ENCODE results near the gene RBBP8NL.
A peak's percentile ranks its signal among the peaks of the same experiment; 100 is the strongest.

- TF ChIP-seq CTCF (IDR thresholded peaks at IDR 0.05; ENCODE audit: control extremely low read depth in 1 of 3, insufficient read depth in 1 of 3, low read depth in 1 of 3, low read length in 3 of 3) = peak in 2 of 3 experiments; percentile 61 to 66; a peak in 3 of 4 replicates
- TF ChIP-seq, protein P1, sequence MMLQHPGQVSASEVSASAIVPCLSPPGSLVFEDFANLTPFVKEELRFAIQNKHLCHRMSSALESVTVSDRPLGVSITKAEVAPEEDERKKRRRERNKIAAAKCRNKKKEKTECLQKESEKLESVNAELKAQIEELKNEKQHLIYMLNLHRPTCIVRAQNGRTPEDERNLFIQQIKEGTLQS (IDR thresholded peaks at IDR 0.05; ENCODE audit: insufficient read depth, low read depth, low read length) = no peak
- TF ChIP-seq SRF (IDR thresholded peaks at IDR 0.05; ENCODE audit: low read depth, low read length) = no peak
- no peak for TF ChIP-seq POLR2A (IDR thresholded peaks at IDR 0.05; ENCODE audit: control extremely low read depth in 1 of 2, low read depth in 2 of 2, low read length in 2 of 2)
- TF ChIP-seq HDAC2 (IDR thresholded peaks at IDR 0.05; ENCODE audit: borderline replicate concordance in 1 of 2, low read depth in 2 of 2, low read length in 2 of 2) = no peak
- TF ChIP-seq CBX5 (IDR thresholded peaks at IDR 0.05; ENCODE audit: low read depth, low read length) = no peak
- no peak for TF ChIP-seq EZH2 (IDR thresholded peaks at IDR 0.05; ENCODE audit: low read depth, low read length, severe bottlenecking)
- no peak for TF ChIP-seq POLR2AphosphoS5 (IDR thresholded peaks at IDR 0.05; ENCODE audit: low read depth, low read length)
- no peak for TF ChIP-seq EGR1 (IDR thresholded peaks at IDR 0.05; ENCODE audit: borderline replicate concordance, low read depth, low read length)
- TF ChIP-seq CBX8 (IDR thresholded peaks at IDR 0.05; ENCODE audit: borderline replicate concordance, low read depth, low read length) = no peak
- no peak for TF ChIP-seq MAX (IDR thresholded peaks at IDR 0.05)
- TF ChIP-seq USF2 (IDR thresholded peaks at IDR 0.05; ENCODE audit: low read length) = no peak
- peak in 1 of 2 experiments; percentile 47; a peak in 2 of 4 replicates for TF ChIP-seq RAD21 (IDR thresholded peaks at IDR 0.05 in 1 of 2, conservative IDR thresholded peaks at IDR 0.05 in 1 of 2; ENCODE audit: low read depth in 2 of 2, low read length in 2 of 2)
Observed at GRCh38 chr20:62413896-62414481, 13.3 kb downstream of the RBBP8NL start.

All from H1 (cell line).